Caco-2 (cell line): Measurements from ENCODE around the gene ITIH5. TPM values are rescaled to one million over a fixed set of nuclear protein-coding genes. Genes with fewer than 3 reads are reported as not detected.
"Not testable (repeated sequence)": the region's sequence is repeated elsewhere in the genome, so short reads cannot be mapped to it uniquely, and the experiment has no call there.

Source experiments
- BruUV-seq: library from RNA; stranded (reverse); fragments of 400-500 nt; replicated peaks from 2 replicates; lab custom pipeline; 2021; lab: Mats Ljungman, UMichigan
- CTCF ChIA-PET: fragments of 300-600 bp; sonication (Branson Sonifier 250); formaldehyde crosslinking; loops from one replicate; lab custom pipeline; 2022; ENCODE audit warnings: antibody characterized with exemption; lab: Charles Lee
- POLR2A ChIA-PET: fragments of 300-600 bp; sonication (Branson Sonifier 250); formaldehyde crosslinking; loops from one replicate; lab custom pipeline; 2022; ENCODE audit warnings: antibody characterized with exemption; lab: Charles Lee
- DNase-seq, 2 experiments: peaks; one replicate each; pipeline versions ENCODE4 v3.0.0 to v3.0.0-alpha.2; 2020 to 2022
- H3K27me3 ChIP-seq: replicated peaks from 2 replicates; pipeline ENCODE4 v1.6.0; 2011; ENCODE audit warnings: low read length; ENCODE audit not compliant: control insufficient read depth, insufficient read depth
- H3K36me3 ChIP-seq: 2 replicates; pipeline ENCODE4 v1.5.1; 2011; ENCODE audit warnings: low read length; ENCODE audit not compliant: control insufficient read depth, insufficient read depth
- H3K4me1 ChIP-seq: fragments of 250-450 bp; sonication (Bioruptor Pico); 2 replicates; pipeline ENCODE4 v1.5.1; 2020; ENCODE audit warnings: mild to moderate bottlenecking
- H3K4me3 ChIP-seq: 2 replicates; pipeline ENCODE4 v1.5.1; 2011; ENCODE audit warnings: low read depth, mild to moderate bottlenecking, control low read depth, low read length
- H3K9me3 ChIP-seq: fragments of 250-450 bp; sonication (Bioruptor Pico); 2 replicates; pipeline ENCODE4 v1.5.1; 2020; ENCODE audit warnings: mild to moderate bottlenecking, moderate library complexity
- H3K27ac Mint-ChIP-seq: one replicate; pipeline ENCODE4 v1.8.0; 2022; ENCODE audit warnings: mixed read lengths; ENCODE audit not compliant: unreplicated experiment
- H3K27me3 Mint-ChIP-seq: one replicate; pipeline ENCODE4 v1.8.0; 2022; ENCODE audit warnings: mixed read lengths; ENCODE audit not compliant: insufficient read depth, unreplicated experiment
- H3K36me3 Mint-ChIP-seq: one replicate; pipeline ENCODE4 v1.8.0; 2022; ENCODE audit warnings: mild to moderate bottlenecking, mixed read lengths; ENCODE audit not compliant: insufficient read depth, unreplicated experiment
- H3K4me1 Mint-ChIP-seq: one replicate; pipeline ENCODE4 v1.8.0; 2022; ENCODE audit warnings: low read depth, mixed read lengths; ENCODE audit not compliant: unreplicated experiment
- H3K4me3 Mint-ChIP-seq: one replicate; pipeline ENCODE4 v1.8.0; 2022; ENCODE audit warnings: mild to moderate bottlenecking, moderate library complexity, mixed read lengths; ENCODE audit not compliant: unreplicated experiment
- H3K9me3 Mint-ChIP-seq: one replicate; pipeline ENCODE4 v1.8.0; 2022; ENCODE audit warnings: mixed read lengths; ENCODE audit not compliant: unreplicated experiment
- CTCF ChIP-seq, 2 experiments: fragments of 200-600 bp in 1 of 2; IDR thresholded peaks; 1 replicate in 1 of 2; 2 replicates in 1 of 2; pipeline versions ENCODE4 v1.5.1 to v1.8.0; 2011 to 2022; ENCODE audit warnings: antibody characterized with exemption in 1 of 2, control low read depth in 1 of 2, inconsistent platforms in 1 of 2, low read depth in 1 of 2, low read length in 1 of 2, mild to moderate bottlenecking in 1 of 2, moderate library complexity in 1 of 2; ENCODE audit not compliant: insufficient read depth in 1 of 2, severe bottlenecking in 1 of 2, unreplicated experiment in 1 of 2
- intact Hi-C: fragments of 100-400 bp; cut with micrococcal nuclease; formaldehyde crosslinking; loops from one replicate; pipeline ENCODE4 v1.10.0; 2022; ENCODE audit not compliant: unreplicated experiment
- total RNA-seq: library from RNA; stranded (reverse); gene quantifications from 2 replicates; pipeline ENCODE4 v1.2.3, GENCODE V29; 2022

Gene ITIH5
- total RNA-seq, 1 experiment from 2014 or later: 0.18 TPM

- no peak for DNase-seq
- H3K27ac Mint-ChIP-seq: no peak overlapping the region
- Histone ChIP-seq H3K9me3 (peaks cover 26% of the 10 kb centered on the region), H3K4me1 (peaks cover 6% of the 10 kb centered on the region), H3K36me3 (no peaks in the 10 kb centered on the region), H3K4me3 (no peak overlapping the region), H3K27me3 (no peaks in the 10 kb centered on the region)
- BruUV-seq: no TSS peak
- ChIA-PET POLR2A (no interaction called here), CTCF (interaction anchor here (5.1 kb wide), 1 partner anchor 164 kb away, joined by 206 read pairs; no protein-coding TSS in a partner anchor)
- H3K4me1 Mint-ChIP-seq: peaks cover 16% of the 10 kb centered on the region
- intact Hi-C loops: loop anchor here (5.0 kb wide), 1 partner anchor 128 kb away; the partner anchor contains the start of gene TAF3
- TF ChIP-seq CTCF (IDR thresholded peaks at IDR 0.05; ENCODE audit: insufficient read depth in 1 of 2, low read depth in 1 of 2, low read length in 1 of 2, severe bottlenecking in 1 of 2, unreplicated experiment in 1 of 2): no peak
- no peaks in the 10 kb centered on the region for H3K27me3 Mint-ChIP-seq
- H3K36me3 Mint-ChIP-seq: no peaks in the 10 kb centered on the region
- peaks cover 25% of the 10 kb centered on the region for H3K9me3 Mint-ChIP-seq
- H3K4me3 Mint-ChIP-seq: no peak overlapping the region
Observed at GRCh38 chr10:7689591-7689990, 22.8 kb upstream of the ITIH5 start.

GRCh38 chr10:7687228-7687907 is 20.6 kb upstream of the ITIH5 start:
- Mint-ChIP-seq H3K4me1 (peaks cover 16% of the 10 kb centered on the region), H3K36me3 (no peaks in the 10 kb centered on the region), H3K9me3 (peaks cover 13% of the 10 kb centered on the region), H3K27me3 (no peaks in the 10 kb centered on the region), H3K4me3 (peak overlapping the region; percentile 66), H3K27ac (peak overlapping the region; percentile 75)
- DNase-seq: peak; percentile 93 to 94
- Histone ChIP-seq H3K4me1 (peaks cover 6% of the 10 kb centered on the region), H3K27me3 (no peaks in the 10 kb centered on the region), H3K9me3 (peaks cover 20% of the 10 kb centered on the region), H3K4me3 (no peak overlapping the region), H3K36me3 (no peaks in the 10 kb centered on the region)
- POLR2A ChIA-PET: interaction anchor here (1.0 kb wide), 1 partner anchor 162 kb away, joined by 6 read pairs; no protein-coding TSS in a partner anchor
- intact Hi-C loops: loop anchor here (1.0 to 5.0 kb wide), 7 partner anchors 29 to 1615 kb away; partner anchors contain the start of gene TAF3
- CTCF ChIA-PET: interaction anchor here (0.6 to 5.1 kb wide), 35 partner anchors 11 to 343 kb away, joined by 3 to 206 read pairs (median 5); partner anchors contain the start of genes ATP5F1C, ITIH2, KIN and TAF3
- BruUV-seq: no TSS peak
- peak; percentile 96 to 98 for TF ChIP-seq CTCF (IDR thresholded peaks at IDR 0.05; ENCODE audit: insufficient read depth in 1 of 2, low read depth in 1 of 2, low read length in 1 of 2, severe bottlenecking in 1 of 2, unreplicated experiment in 1 of 2)

- ChIA-PET POLR2A (interaction anchor here (1.0 to 1.5 kb wide), 2 partner anchors 27 to 161 kb away, joined by 3 to 6 read pairs; no protein-coding TSS in a partner anchor), CTCF (interaction anchor here (0.6 to 5.1 kb wide), 34 partner anchors 10 to 340 kb away, joined by 3 to 206 read pairs (median 5); partner anchors contain the start of genes ATP5F1C, ITIH2, KIN and TAF3)
- H3K27ac Mint-ChIP-seq: peak overlapping the region; percentile 75
- peaks cover 12% of the 10 kb centered on the region for H3K9me3 Mint-ChIP-seq
- peak overlapping the region; percentile 66 for H3K4me3 Mint-ChIP-seq
- no peaks in the 10 kb centered on the region for H3K36me3 Mint-ChIP-seq
- peak; percentile 78 to 84 for DNase-seq
- TF ChIP-seq CTCF (IDR thresholded peaks at IDR 0.05; ENCODE audit: insufficient read depth in 1 of 2, low read depth in 1 of 2, low read length in 1 of 2, severe bottlenecking in 1 of 2, unreplicated experiment in 1 of 2): no peak
- intact Hi-C loops: loop anchor here (1.0 to 5.0 kb wide), 9 partner anchors 14 to 1616 kb away; partner anchors contain the start of gene TAF3
- peaks cover 16% of the 10 kb centered on the region for H3K4me1 Mint-ChIP-seq
- Histone ChIP-seq H3K9me3 (peaks cover 13% of the 10 kb centered on the region), H3K4me1 (peaks cover 6% of the 10 kb centered on the region), H3K36me3 (no peaks in the 10 kb centered on the region), H3K4me3 (no peak overlapping the region), H3K27me3 (no peaks in the 10 kb centered on the region)
- BruUV-seq: no TSS peak
- H3K27me3 Mint-ChIP-seq: no peaks in the 10 kb centered on the region
Observed at GRCh38 chr10:7686351-7687171, 19.8 kb upstream of the ITIH5 start.

GRCh38 chr10:7680078-7680477 is 13.3 kb upstream of the ITIH5 start:
- H3K9me3 ChIP-seq, H3K9me3 Mint-ChIP-seq, H3K4me3 ChIP-seq, CTCF ChIA-PET, H3K36me3 Mint-ChIP-seq, H3K4me1 Mint-ChIP-seq, POLR2A ChIA-PET, intact Hi-C loops, H3K4me3 Mint-ChIP-seq, H3K27ac Mint-ChIP-seq, H3K27me3 ChIP-seq, BruUV-seq, H3K4me1 ChIP-seq, H3K27me3 Mint-ChIP-seq, H3K36me3 ChIP-seq, DNase-seq: not testable (repeated sequence)
